AG04449 (cell line): ENCODE measurements around the gene CDK5RAP2.

Source experiments
- CTCF ChIA-PET: fragments of 350-600 bp; formaldehyde crosslinking; extraction: SDS; loops from one replicate; lab custom pipeline; 2021; ENCODE audit warnings: antibody characterized with exemption; lab: Yijun Ruan, JAX
- POLR2A ChIA-PET: fragments of 400-600, 350-600 bp; formaldehyde crosslinking; extraction: SDS; loops from one replicate; lab custom pipeline; 2020; ENCODE audit warnings: antibody characterized with exemption, inconsistent platforms; lab: Yijun Ruan, JAX
- DNase-seq: peaks from one replicate; pipeline ENCODE4 v3.0.0-alpha.2; 2010; ENCODE audit warnings: low read depth, low spot score
- H3K4me3 ChIP-seq: 2 replicates; pipeline ENCODE4 v1.5.1; 2011; ENCODE audit warnings: low read depth, mild to moderate bottlenecking, control low read depth, low read length
- CTCF ChIP-seq: IDR thresholded peaks from one replicate; pipeline ENCODE4 v1.5.1; 2011; ENCODE audit warnings: mild to moderate bottlenecking, moderate library complexity, low read length, control low read depth, inconsistent platforms; ENCODE audit not compliant: insufficient read depth; ENCODE audit errors: missing control alignments

The CDK5RAP2 gene

GRCh38 chr9:120622790-120623189, 42.8 kb upstream of the CDK5RAP2 start:
- TF ChIP-seq CTCF = no peak
- POLR2A ChIA-PET = no interaction called here
- CTCF ChIA-PET = interaction anchor here (1.1 to 2.5 kb wide), 7 partner anchors 9 to 437 kb away, joined by 3 to 10 read pairs (median 6); partner anchors contain the start of gene FBXW2

GRCh38 chr9:120621941-120622340, 42.0 kb upstream of the CDK5RAP2 start:
- CTCF ChIA-PET = interaction anchor here (1.0 to 2.5 kb wide), 5 partner anchors 9 to 134 kb away, joined by 3 to 10 read pairs (median 6); no protein-coding TSS in a partner anchor
- no peak for TF ChIP-seq CTCF
- POLR2A ChIA-PET = no interaction called here

More at GRCh38 chr9:120622790-120623189, 42.8 kb upstream of the CDK5RAP2 start:
- H3K4me3 ChIP-seq = no peak overlapping the region
- DNase-seq = no peak

GRCh38 chr9:120619751-120620655, 40.0 kb upstream of the CDK5RAP2 start:
- CTCF ChIA-PET = interaction anchor here (0.6 to 3.3 kb wide), 29 partner anchors 8 to 440 kb away, joined by 3 to 63 read pairs (median 4); partner anchors contain the start of genes C5 and MEGF9
- POLR2A ChIA-PET = no interaction called here

More at GRCh38 chr9:120621941-120622340, 42.0 kb upstream of the CDK5RAP2 start:
- H3K4me3 ChIP-seq = no peak overlapping the region
- DNase-seq = no peak

GRCh38 chr9:120616966-120617935, 37.3 kb upstream of the CDK5RAP2 start:
- no peak for DNase-seq
- no peak overlapping the region for H3K4me3 ChIP-seq
- TF ChIP-seq CTCF = no peak
- POLR2A ChIA-PET = no interaction called here
- CTCF ChIA-PET = interaction anchor here (0.6 to 3.3 kb wide), 7 partner anchors 10 to 194 kb away, joined by 3 to 63 read pairs (median 3); no protein-coding TSS in a partner anchor

More at GRCh38 chr9:120619751-120620655, 40.0 kb upstream of the CDK5RAP2 start:
- DNase-seq = no peak
- no peak overlapping the region for H3K4me3 ChIP-seq
- TF ChIP-seq CTCF = peak; percentile 71

- ChIA-PET CTCF (interaction anchor here (1.4 to 2.5 kb wide), 2 partner anchors 10 to 370 kb away, joined by 4 to 10 read pairs; no protein-coding TSS in a partner anchor), POLR2A (no interaction called here)
- peak; percentile 2 for TF ChIP-seq CTCF
- DNase-seq = no peak
- no peak overlapping the region for H3K4me3 ChIP-seq
Measured at GRCh38 chr9:120612218-120612617, 32.3 kb upstream of the CDK5RAP2 start.
